ENCODE measurements around the gene SETD7.

SETD7 gene

DNA sequence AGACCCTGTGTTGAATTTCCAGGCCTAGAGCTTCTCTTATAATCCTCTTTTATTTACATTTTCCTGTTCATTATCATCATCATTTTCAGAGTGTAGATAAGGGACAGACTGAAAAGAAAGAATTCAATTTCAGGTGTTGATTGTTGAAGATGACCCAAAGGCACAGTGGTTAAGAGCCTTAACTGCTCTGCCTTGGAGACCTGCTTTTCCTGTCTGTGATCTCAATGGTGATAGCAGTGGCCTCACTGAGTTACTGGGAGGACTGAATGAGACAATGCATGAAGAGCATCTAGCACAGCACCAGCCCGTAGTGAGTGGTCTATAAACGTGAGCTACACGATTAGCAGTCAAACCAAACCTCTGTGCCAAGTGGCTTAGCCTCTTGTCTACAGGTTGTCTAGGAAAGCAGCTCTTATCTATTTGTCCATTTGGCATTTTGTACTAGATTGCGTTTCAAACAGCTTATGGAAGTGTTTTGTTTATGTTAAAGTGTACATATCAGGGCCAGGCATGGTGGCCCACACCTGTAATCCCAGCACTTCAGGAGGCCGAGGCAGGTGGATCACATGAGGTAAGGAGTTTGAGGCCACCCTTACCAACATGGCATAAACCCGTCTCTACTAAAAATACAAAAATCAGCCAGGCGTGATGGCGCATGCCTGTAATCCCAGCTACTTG is 41.5 kb downstream of the SETD7 start:
- TF ChIP-seq, protein P1, sequence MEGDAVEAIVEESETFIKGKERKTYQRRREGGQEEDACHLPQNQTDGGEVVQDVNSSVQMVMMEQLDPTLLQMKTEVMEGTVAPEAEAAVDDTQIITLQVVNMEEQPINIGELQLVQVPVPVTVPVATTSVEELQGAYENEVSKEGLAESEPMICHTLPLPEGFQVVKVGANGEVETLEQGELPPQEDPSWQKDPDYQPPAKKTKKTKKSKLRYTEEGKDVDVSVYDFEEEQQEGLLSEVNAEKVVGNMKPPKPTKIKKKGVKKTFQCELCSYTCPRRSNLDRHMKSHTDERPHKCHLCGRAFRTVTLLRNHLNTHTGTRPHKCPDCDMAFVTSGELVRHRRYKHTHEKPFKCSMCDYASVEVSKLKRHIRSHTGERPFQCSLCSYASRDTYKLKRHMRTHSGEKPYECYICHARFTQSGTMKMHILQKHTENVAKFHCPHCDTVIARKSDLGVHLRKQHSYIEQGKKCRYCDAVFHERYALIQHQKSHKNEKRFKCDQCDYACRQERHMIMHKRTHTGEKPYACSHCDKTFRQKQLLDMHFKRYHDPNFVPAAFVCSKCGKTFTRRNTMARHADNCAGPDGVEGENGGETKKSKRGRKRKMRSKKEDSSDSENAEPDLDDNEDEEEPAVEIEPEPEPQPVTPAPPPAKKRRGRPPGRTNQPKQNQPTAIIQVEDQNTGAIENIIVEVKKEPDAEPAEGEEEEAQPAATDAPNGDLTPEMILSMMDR (IDR thresholded peaks at IDR 0.05) = no peak

DNA sequence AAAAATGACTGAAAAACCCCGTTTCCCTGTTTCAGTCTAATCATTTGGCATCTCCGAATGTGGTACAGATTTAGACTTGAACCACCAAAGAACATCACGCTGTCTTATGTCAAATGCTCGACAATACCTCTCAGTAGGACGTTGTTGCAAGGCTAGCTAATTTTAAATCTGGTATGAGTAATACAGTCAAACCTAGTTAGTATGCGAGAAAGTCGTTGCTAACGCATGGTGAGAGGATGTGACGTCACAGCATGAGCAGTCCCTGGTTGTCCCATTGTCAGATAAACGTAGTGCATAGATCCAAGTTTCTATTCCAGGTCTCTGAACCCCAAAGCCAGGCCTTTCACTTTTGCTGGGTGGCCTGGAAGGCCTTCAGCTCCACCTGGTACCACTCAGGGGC is 44.7 kb downstream of the SETD7 start:
- TF ChIP-seq, protein P1 (IDR thresholded peaks at IDR 0.05) = no peak

DNA sequence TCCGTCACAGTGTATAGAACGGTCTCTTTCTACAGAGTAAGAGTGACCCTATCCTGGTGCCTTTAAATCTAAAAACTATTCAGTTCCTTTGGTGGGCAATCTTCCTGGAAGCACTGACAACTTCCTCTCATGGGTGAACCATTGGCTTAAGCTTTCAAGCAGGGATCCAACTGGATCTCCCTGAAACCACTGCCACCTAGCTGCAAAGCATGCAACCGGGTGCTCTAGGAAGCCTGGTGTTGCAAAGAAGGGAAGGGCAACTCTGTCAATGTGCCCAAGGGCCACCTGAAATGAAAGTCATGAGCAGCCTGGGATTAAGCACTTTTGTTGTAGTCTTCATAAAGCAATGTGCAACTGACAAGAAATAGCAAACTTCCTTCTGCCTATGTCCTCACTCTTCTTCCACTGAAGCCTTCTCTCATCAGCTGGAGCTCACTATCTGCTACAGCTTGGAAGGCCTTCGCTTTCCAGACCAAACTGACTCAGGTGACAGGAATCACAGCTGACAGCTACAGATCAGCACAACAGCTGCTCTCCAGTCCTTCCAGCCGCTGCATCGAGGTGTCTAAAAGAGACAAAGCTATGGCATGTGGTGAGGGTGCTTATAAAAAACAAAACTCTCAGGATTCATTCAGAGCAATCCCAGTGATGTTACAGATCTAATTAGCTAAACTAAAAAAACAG is 46.1 kb downstream of the SETD7 start:
- TF ChIP-seq, protein P1 (IDR thresholded peaks at IDR 0.05) = peak; percentile 41; the same call in 1 of the 2 replicates

DNA sequence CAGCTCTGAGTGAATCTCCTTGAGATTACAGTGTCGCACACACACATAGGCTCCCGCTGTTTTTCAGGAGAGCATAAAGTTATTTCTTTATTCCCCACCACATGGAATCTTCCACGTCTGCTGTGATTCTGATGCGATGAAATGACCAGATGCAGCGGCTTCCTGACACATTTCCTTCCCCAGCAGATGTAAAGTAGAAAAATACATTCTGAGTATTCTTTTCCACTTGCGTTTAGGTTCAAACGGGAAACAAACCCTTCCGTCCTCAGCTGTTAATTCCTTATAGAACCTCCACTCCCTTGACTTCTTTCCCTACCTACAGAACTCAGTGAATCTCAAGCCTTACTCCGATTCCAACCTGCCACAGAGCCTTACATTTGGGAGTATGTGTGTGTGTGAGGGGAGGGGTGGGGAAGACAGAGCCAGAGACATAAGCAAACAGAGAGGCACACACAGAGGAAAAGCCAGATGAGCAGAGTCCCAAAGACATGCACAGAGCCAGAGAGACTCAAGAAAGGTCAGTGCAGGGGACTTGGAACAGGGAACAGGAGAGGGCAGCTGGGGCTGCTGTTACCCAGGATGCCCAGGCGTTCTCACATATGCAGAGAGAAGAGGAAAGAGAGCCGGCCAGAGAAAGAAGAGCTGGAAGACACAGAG is 47.3 kb downstream of the SETD7 start:
- TF ChIP-seq, protein P1 (IDR thresholded peaks at IDR 0.05) = no peak

DNA sequence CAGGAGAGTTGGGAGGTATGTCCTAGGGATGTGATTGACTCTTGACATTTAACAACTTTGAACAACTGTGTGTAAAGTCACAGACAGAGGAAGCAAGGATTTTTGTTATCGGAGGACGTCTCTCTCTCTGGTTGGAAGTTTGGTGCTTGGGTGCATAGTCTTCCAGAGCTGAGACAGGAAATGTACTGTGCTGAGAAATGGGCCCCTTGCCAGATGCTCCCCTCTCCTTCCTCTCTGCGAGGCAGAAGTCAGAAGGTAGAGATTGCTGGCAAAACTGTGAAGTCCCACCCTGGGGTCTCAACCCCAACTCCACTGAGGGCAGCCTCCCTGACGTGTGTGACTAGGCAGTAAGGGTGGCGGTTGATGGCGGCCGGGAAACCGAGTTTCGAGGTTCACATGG is 49.2 kb downstream of the SETD7 start:
- TF ChIP-seq, protein P1 (IDR thresholded peaks at IDR 0.05) = no peak

DNA sequence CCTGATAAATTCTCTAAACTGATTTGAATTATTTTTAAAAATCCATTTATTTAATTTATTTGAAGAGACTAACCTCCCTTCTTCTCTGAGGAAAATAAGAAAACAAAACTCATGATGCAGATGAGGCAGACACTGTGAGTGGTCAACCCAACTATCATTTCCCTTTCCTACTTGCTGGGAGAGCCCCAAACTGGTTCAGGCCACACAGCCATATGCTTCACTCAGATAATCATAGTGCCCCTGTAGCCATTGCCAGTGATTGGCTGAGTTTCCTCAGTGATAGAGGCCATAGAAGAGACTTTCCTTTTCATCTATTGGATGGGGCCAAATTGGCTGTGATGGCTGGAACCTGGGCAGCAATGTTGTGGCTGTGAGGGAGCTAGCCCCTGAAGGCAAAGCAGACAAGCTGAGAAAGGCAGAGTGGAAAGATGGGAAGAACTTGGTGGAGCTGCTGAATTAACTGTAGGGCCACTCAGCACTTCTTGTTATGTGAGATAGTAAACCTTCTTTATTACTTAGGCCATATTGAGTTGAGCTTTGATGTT is 52.3 kb downstream of the SETD7 start:
- TF ChIP-seq, protein P1 (IDR thresholded peaks at IDR 0.05) = no peak

DNA sequence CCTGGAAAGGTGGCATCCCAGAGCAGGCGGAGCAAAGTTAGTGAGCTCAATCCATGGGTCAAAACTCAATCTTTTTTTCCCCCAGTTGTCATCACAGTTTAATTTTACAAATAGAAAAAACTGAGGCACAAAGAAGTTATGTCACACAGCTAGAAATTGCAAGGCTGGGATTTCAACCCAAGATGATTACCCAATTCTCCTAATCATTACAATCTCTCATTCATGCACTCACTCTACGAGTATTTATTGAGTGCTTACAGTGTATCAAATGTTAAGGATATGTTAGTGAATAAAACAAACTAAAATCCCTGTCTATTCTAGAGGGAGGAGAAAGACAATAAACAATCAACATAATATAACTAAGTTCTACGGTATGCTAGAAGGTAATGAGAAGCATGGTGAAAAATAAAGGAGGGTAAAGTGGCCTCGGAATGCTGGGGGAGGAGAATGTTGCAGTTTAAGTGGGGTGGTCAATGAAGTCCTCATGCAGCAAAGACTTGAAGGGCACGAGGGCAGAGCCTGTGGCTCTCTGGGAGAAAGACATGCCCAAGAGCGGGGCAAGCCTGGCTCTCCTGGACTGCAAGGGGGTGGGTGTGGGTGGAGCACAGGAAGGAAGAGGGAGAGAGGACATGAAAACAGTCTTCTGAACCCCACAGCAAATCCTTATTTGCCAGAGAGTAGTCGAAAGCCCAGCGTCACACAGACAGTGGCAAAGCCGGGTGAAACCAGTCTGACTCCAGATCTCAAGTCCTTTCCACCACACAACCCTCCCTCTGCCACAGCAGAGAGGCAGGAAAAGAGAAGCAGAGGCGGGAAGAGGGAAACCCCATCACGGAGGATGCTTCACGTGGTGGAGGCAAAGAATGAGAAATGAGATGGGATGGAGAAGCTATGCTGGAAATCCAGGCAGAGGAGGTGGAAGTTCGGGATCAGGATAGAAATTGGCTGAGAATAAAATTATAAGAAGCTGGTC is 53.8 kb downstream of the SETD7 start:
- TF ChIP-seq, protein P1 (IDR thresholded peaks at IDR 0.05) = no peak

Measured in LNCAP (cell line).